Measurements from ENCODE around the gene B9D1.

Gene B9D1

GRCh38 chr17:19321481-19322128 lies 40.9 kb downstream of the B9D1 start:
- TF ChIP-seq ZBTB7A (IDR thresholded peaks at IDR 0.05; ENCODE audit: low read depth) (no peak), CREB1 (IDR thresholded peaks at IDR 0.05; ENCODE audit: low read depth) (no peak), TCF12 (IDR thresholded peaks at IDR 0.05; ENCODE audit: low read depth) (no peak), CEBPB (IDR thresholded peaks at IDR 0.05) (no peak), REST (IDR thresholded peaks at IDR 0.05; ENCODE audit: low read depth) (no peak)

- TF ChIP-seq MAX (IDR thresholded peaks at IDR 0.05) (no peak), TCF12 (IDR thresholded peaks at IDR 0.05; ENCODE audit: low read depth) (no peak), TAF1 (IDR thresholded peaks at IDR 0.05; ENCODE audit: low read depth) (no peak), RAD21 (IDR thresholded peaks at IDR 0.05; ENCODE audit: low read depth) (no peak), TEAD4 (IDR thresholded peaks at IDR 0.05) (no peak), ZBTB7A (IDR thresholded peaks at IDR 0.05; ENCODE audit: low read depth) (no peak), FOXM1 (IDR thresholded peaks at IDR 0.05; ENCODE audit: borderline replicate concordance, low read depth) (no peak), USF1 (IDR thresholded peaks at IDR 0.05) (no peak), CEBPB (IDR thresholded peaks at IDR 0.05) (no peak), CREB1 (IDR thresholded peaks at IDR 0.05; ENCODE audit: low read depth) (no peak), EGR1 (IDR thresholded peaks at IDR 0.05) (no peak), REST (IDR thresholded peaks at IDR 0.05; ENCODE audit: low read depth) (no peak), YY1 (IDR thresholded peaks at IDR 0.05; ENCODE audit: low read depth) (no peak), EP300 (IDR thresholded peaks at IDR 0.05; ENCODE audit: borderline replicate concordance) (no peak), NFIC (IDR thresholded peaks at IDR 0.05) (no peak)
Observed at GRCh38 chr17:19320876-19321275, 41.6 kb downstream of the B9D1 start.

GRCh38 chr17:19319771-19320505 lies 42.6 kb downstream of the B9D1 start:
- TF ChIP-seq TEAD4 (IDR thresholded peaks at IDR 0.05) (no peak), REST (IDR thresholded peaks at IDR 0.05; ENCODE audit: low read depth) (no peak), TCF12 (IDR thresholded peaks at IDR 0.05; ENCODE audit: low read depth) (no peak), YY1 (IDR thresholded peaks at IDR 0.05; ENCODE audit: low read depth) (no peak), FOXM1 (IDR thresholded peaks at IDR 0.05; ENCODE audit: borderline replicate concordance, low read depth) (no peak), EP300 (IDR thresholded peaks at IDR 0.05; ENCODE audit: borderline replicate concordance) (no peak), CEBPB (IDR thresholded peaks at IDR 0.05) (no peak), MAX (IDR thresholded peaks at IDR 0.05) (no peak), EGR1 (IDR thresholded peaks at IDR 0.05) (no peak), RAD21 (IDR thresholded peaks at IDR 0.05; ENCODE audit: low read depth) (no peak), CREB1 (IDR thresholded peaks at IDR 0.05; ENCODE audit: low read depth) (no peak), NFIC (IDR thresholded peaks at IDR 0.05) (no peak), TAF1 (IDR thresholded peaks at IDR 0.05; ENCODE audit: low read depth) (no peak), ZBTB7A (IDR thresholded peaks at IDR 0.05; ENCODE audit: low read depth) (no peak), USF1 (IDR thresholded peaks at IDR 0.05) (no peak)

- no peak for TF ChIP-seq MAX (IDR thresholded peaks at IDR 0.05)
Observed at GRCh38 chr17:19318611-19319010, 43.9 kb downstream of the B9D1 start.
